ENCODE results near the gene RHOF. TPM values are rescaled to one million over a fixed set of nuclear protein-coding genes. Genes with fewer than 3 reads are reported as not detected.

RHOF gene
- total RNA-seq, 2 experiments from 2014 or later: 23.5 to 53.7 TPM

DNA sequence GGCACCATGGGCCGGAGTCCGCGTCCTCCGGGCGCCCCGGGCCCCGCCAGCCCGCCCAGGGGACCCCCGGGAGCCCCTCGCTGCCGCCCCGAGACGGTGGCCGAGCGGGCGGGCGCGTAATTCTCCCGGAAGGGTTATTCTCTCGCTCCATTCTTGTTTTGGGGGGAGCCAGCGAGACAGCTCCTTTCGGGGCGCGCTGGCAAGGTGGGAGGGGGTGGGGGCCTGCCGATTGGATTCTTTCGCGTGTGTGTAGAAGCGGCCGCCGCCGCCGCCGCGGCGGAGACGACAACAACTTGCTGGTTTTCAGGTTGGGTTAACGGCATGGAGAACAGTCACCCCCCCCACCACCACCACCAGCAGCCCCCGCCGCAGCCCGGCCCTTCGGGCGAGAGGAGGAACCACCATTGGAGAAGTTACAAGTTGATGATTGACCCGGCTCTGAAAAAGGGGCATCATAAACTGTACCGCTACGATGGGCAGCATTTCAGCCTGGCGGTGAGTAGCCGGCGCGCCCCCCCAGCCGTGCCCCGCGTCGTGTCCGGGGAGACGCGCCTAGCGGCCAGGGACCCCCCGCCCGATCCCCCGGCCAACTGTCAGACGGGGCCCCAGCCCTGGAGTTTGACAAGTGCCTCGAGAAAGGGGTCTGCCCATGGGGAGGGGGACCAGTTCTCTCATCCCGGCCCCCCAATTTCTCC lies 11.1 kb upstream of the RHOF start:
- peak overlapping the region; percentile 94 for H3K4me2 ChIP-seq (ENCODE audit: low read length)
- peaks cover 59% of the 10 kb centered on the region for H3K4me1 ChIP-seq (ENCODE audit: insufficient read depth, low read length, poor library complexity, severe bottlenecking)
- peaks cover 20% of the 10 kb centered on the region for H3K36me3 ChIP-seq (ENCODE audit: insufficient read depth, low read length)
- intact Hi-C loops (cut with micrococcal nuclease; ENCODE audit: unreplicated experiment): loop anchor here (5.0 kb wide), 2 partner anchors 177 to 203 kb away; partner anchors contain the start of gene ORAI1
- ChIA-PET POLR2A (interaction anchor here (0.6 to 0.8 kb wide), 4 partner anchors 15 to 956 kb away, joined by 3 to 6 read pairs (median 4); no protein-coding TSS in a partner anchor), CTCF (ENCODE audit: unreplicated experiment) (interaction anchor here (1.0 to 1.3 kb wide), 2 partner anchors 9 to 84 kb away, joined by 7 read pairs; no protein-coding TSS in a partner anchor)
- H3K4me3 ChIP-seq (ENCODE audit: low read depth, low read length, poor library complexity, severe bottlenecking): peak overlapping the region; percentile 75
- peak; percentile 57 for DNase-seq (ENCODE audit: low spot score)
- H3K9me2 ChIP-seq (ENCODE audit: insufficient read depth, low read length): no peaks in the 10 kb centered on the region
- no peak for TF ChIP-seq EZH2phosphoT487 (IDR thresholded peaks at IDR 0.05; ENCODE audit: borderline replicate concordance, low read depth, low read length)
- TF ChIP-seq, protein P1, sequence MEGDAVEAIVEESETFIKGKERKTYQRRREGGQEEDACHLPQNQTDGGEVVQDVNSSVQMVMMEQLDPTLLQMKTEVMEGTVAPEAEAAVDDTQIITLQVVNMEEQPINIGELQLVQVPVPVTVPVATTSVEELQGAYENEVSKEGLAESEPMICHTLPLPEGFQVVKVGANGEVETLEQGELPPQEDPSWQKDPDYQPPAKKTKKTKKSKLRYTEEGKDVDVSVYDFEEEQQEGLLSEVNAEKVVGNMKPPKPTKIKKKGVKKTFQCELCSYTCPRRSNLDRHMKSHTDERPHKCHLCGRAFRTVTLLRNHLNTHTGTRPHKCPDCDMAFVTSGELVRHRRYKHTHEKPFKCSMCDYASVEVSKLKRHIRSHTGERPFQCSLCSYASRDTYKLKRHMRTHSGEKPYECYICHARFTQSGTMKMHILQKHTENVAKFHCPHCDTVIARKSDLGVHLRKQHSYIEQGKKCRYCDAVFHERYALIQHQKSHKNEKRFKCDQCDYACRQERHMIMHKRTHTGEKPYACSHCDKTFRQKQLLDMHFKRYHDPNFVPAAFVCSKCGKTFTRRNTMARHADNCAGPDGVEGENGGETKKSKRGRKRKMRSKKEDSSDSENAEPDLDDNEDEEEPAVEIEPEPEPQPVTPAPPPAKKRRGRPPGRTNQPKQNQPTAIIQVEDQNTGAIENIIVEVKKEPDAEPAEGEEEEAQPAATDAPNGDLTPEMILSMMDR (conservative IDR thresholded peaks at IDR 0.05; ENCODE audit: low read length): no peak
- H3K79me2 ChIP-seq (ENCODE audit: insufficient read depth, low read depth, low read length): peaks cover 32% of the 10 kb centered on the region; the same call in 1 of the 2 replicates
- no peak overlapping the region for H2AFZ ChIP-seq (ENCODE audit: low read length)
- peaks cover 6% of the 10 kb centered on the region; the same call in 1 of the 2 replicates for H4K20me1 ChIP-seq (ENCODE audit: insufficient read depth, low read length)
- no peaks in the 10 kb centered on the region for H3K9me3 ChIP-seq (ENCODE audit: low read length)
- BruUV-seq (replicated peaks): no TSS peak
- H3K27ac ChIP-seq (ENCODE audit: low read depth, low read length, poor library complexity, severe bottlenecking): peak overlapping the region; percentile 66

DNA sequence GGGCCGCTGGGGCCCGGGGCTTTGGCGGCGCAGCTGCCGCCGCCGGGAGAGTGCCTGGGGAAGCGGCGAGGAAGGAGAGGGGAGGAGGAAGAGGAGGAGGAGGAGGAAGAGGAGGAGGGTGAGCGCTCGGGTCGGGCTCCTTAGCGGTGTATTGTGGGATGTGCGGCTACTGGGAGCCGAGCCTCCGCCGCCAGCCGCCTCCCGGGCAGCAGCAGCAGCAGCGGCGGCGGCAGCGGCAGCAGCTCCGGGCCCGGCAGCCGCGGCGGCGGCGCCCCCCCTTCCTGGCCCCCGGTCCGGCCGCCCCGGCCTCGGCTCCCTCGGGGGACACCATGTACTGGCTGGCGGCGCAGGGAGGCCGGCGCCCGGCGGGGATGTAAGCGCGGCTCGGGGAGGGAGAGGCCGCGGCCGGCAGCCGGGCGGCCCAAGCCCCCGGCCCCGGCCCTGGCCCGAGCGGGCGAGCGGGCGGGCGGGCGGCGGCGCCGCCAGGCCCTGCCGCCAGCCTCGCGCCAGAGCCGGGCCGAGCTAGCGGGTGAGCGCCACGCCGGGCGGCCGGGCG lies 10.5 kb upstream of the RHOF start, which contains the start of gene SETD1B:
Gene SETD1B, plus strand, starts transcription at position 149 of the 556 bp plus-strand sequence. CDS start 729 bp downstream, outside the sequence.
- peaks cover 32% of the 10 kb centered on the region; the same call in 1 of the 2 replicates for H3K79me2 ChIP-seq (ENCODE audit: insufficient read depth, low read depth, low read length)
- TF ChIP-seq EZH2phosphoT487 (IDR thresholded peaks at IDR 0.05; ENCODE audit: borderline replicate concordance, low read depth, low read length): no peak
- TF ChIP-seq, protein P1 (conservative IDR thresholded peaks at IDR 0.05; ENCODE audit: low read length): no peak
- ChIA-PET CTCF (ENCODE audit: unreplicated experiment) (interaction anchor here (1.0 to 1.3 kb wide), 2 partner anchors 9 to 84 kb away, joined by 7 read pairs; no protein-coding TSS in a partner anchor), POLR2A (interaction anchor here (0.6 to 2.9 kb wide), 5 partner anchors 14 to 1429 kb away, joined by 3 to 10 read pairs (median 4); partner anchors contain the start of gene MPHOSPH9)
- peak within 1 kb of the TSS; percentile 75 for H3K4me3 ChIP-seq (ENCODE audit: low read depth, low read length, poor library complexity, severe bottlenecking)
- no TSS peak for BruUV-seq (replicated peaks)
- no peaks in the 10 kb centered on the region for H3K9me3 ChIP-seq (ENCODE audit: low read length)
- H3K27ac ChIP-seq (ENCODE audit: low read depth, low read length, poor library complexity, severe bottlenecking): peak within 1 kb of the TSS; percentile 95
- no peaks in the 10 kb centered on the region for H3K9me2 ChIP-seq (ENCODE audit: insufficient read depth, low read length)
- peaks cover 6% of the 10 kb centered on the region; the same call in 1 of the 2 replicates for H4K20me1 ChIP-seq (ENCODE audit: insufficient read depth, low read length)
- intact Hi-C loops (cut with micrococcal nuclease; ENCODE audit: unreplicated experiment): loop anchor here (2.0 to 5.0 kb wide), 3 partner anchors 177 to 203 kb away; partner anchors contain the start of gene ORAI1
- DNase-seq (ENCODE audit: low spot score): peak; percentile 79
- H2AFZ ChIP-seq (ENCODE audit: low read length): peak within 1 kb of the TSS; percentile 35
- H3K4me1 ChIP-seq (ENCODE audit: insufficient read depth, low read length, poor library complexity, severe bottlenecking): peaks cover 64% of the 10 kb centered on the region
- H3K4me2 ChIP-seq (ENCODE audit: low read length): peak within 1 kb of the TSS; percentile 99
- peaks cover 17% of the 10 kb centered on the region for H3K36me3 ChIP-seq (ENCODE audit: insufficient read depth, low read length)
